ENCODE data around the gene MYO1B.
"Not testable (repeated sequence)": the region's sequence is repeated elsewhere in the genome, so short reads cannot be mapped to it uniquely, and the experiment has no call there.

The MYO1B gene

DNA sequence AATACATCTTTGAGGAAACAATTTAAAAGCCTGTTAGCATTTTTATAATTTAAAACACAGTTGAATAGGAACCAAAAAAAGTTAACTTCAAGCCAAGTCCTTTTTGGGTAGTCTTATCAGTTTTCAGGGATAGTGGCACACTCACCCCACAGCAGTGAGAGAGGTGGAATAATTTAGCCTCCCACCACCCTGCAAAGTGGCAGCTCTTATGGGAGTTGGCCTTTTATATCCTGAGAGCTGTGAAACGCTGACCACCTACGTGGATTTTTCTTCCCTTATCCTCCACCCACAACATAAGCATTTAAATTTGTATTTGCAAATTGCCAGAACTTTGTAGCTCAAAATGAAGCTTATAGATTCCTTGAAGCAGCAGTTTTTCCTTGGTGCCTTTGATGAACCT lies 167.1 kb downstream of the MYO1B start:
- no peak for DNase-seq

DNA sequence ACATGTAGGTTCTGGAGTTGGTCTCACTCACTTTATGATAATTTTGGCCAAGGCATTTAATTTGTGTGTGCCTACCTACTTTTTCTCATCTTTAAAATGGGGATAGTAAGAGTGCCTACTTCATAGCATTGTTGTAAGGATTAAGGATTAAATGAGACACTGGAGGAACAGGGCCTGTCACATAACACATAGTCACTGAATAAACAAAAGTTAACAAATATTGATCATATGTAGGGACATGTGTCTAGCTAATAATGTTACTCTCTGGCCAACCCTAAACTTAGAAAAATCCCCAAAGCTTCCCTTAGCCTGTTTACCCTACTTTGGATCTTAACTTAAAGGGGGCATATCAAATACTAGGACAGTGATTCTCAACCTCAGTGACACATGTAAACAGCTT lies 169.9 kb downstream of the MYO1B start:
- no peak for DNase-seq

DNA sequence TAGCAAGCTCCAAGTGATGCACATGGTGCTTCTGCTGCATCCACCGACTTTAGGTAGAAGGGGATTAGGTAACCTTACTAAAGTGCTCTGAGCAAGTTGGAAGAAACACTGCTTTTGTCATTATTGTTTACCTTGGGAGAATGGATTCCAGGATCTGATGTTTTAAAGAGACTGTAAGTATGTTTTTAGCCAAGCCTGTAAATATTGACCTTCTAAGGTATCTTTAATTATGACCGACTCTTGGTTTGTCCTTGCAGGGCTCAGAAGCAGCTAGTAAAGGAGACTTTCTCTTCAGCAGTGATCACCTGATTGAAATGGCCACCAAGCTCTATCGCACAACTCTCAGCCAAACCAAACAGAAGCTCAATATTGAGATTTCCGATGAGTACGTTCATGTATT lies 170.7 kb downstream of the MYO1B start:
- DNase-seq = no peak

DNA sequence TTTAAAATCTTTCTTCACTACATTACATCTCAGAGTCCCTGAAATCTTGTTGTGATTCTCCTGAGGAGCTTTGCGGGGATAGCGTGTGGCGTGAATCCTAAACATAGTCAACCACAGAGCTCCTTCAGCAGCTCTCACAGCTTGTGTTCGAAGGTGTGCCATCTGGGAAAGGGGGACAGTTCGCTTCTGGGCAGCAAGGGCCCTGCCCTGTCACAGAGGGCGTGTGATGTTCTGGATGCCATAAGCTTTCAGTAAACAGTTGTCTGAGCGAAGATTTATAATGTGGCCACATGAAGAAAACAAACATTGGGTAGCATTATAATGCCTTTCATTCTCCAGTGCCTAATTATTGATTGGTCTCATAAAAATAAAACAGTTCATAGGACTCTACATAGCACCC lies 172.5 kb downstream of the MYO1B start:
- no peak for DNase-seq

DNA sequence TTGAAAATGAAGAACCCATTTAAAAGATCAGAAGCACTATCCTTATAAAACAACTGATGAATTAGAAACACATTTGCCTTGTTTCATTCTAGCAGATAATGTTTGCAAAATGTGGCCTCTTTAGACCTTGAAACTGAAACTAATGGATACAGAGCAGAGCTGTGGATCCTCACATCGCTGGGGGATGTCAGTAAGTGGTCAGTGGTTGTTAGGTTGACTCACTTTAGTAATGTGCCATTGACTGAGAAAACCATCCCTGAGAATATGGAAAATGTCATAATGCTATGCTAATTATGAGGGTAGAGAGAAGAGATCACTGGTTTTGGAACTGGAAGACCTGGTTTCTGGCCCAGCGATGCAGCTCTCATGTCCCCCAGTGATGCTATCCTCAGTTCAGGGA lies 176.7 kb downstream of the MYO1B start:
- no peak for DNase-seq

DNA sequence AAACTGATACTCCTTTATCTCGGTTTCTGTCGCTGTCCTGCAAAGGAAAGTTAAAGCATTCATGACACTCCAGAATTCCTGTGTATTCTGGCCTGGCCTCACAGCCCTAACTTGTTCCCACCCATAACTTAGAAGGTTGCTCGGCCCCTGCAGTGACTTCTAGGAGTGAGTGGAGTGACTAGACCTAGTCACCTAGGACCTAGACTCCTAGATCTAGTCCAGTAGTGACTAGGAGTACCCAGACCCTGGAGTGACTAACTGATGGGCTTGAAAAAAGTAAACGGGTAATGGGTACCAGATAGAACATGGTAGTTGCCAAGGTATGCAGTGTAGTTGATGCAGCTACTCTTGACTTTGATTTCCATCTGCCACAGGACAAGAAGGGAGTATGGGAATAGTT lies 181.8 kb downstream of the MYO1B start:
- no peak for DNase-seq

DNA sequence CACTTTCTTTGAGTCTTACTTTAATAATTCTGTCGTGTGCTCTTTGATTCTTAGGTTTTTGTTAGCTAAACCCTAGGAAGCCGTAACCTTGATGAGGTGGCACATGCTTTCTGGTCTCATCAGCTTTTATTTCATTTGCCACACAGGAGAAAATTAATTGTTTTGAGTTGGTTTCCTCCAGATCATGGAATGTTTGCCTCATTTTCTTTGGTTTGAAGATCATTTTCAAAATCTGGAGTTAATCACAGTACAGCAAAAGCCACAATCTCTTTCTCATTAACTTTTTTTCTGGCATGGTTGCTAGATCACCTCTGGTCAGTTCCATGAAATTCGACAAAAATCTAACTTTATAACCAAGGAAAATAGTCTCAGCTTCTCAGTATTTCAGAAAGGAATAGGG lies 182.9 kb downstream of the MYO1B start:
- DNase-seq = peak; percentile 11

DNA sequence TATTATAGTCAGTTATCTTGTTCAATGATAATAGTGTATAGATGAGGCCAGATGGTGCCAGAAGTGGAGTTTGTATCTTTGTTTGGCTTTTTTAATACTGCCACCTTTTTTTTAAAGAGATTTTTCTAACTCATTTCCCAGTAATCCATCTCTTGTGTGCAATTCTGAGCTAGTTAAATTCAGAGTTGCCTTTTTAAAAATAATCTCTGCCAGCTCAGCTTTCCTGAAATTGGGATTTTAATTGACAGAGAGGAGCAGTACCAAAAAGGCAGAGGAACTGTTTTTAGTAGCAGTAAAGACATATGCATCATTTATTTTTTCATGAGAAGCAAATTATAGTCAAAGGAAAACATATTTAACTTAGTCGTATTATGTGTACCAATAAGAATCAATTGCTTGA lies 185.3 kb downstream of the MYO1B start:
- no peak for DNase-seq

DNA sequence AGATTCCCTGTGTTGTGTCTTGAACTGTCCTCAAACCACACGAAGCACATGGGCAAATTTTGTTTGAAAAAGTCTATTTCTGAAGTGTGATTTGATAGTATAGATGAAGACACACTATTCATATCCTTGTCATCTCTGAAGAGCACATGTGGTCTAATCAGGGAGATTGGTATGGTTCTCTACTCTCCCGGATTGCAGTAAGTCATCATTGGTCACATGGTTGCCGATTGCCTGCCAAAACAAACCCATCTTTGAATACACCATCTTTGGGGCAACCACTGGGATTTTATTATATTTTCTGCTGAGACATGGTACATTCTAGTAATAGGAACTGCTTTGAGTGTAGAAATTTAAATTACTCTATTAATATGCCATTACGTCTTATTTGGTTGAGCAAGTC lies 186.9 kb downstream of the MYO1B start:
- peak; percentile 15 for DNase-seq

DNA sequence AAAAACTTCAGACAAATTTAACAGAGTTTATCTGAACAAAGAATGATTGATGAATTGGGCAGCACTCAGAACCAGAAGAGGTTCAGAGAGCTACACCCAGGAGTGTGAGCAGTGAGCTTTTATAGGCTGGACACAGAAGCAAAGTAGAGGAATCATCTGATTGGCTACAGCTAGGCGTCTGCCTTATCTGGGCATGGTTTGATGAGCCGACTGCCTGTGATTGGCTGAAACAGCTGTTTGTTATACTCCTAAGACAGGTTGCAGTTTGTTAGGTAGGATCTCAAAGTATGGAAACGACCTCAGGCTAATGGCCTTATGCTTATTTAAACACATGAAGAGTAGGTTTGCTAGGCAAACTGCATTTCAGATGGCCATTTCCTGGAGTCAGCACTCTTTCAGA lies 188.9 kb downstream of the MYO1B start:
- no peak for DNase-seq

DNA sequence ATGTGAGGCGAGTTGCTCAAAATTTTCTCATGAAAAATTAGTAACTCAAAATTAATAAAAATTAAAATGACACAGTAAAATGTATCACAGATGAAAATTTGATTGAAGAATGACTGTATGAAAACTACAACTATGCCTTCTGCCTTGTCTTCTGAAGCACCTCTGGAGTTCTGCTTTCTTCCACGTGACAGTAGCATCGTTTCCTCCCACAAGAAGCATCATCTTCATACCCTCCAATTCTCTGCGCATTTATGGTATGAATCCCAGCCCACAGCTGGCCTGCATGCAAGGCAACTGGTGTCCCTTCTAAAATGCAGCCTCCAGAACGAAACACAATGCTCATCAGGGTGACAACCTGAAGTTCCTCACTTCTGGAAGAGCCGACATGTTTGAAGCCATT lies 189.9 kb downstream of the MYO1B start:
- no peak for DNase-seq

DNA sequence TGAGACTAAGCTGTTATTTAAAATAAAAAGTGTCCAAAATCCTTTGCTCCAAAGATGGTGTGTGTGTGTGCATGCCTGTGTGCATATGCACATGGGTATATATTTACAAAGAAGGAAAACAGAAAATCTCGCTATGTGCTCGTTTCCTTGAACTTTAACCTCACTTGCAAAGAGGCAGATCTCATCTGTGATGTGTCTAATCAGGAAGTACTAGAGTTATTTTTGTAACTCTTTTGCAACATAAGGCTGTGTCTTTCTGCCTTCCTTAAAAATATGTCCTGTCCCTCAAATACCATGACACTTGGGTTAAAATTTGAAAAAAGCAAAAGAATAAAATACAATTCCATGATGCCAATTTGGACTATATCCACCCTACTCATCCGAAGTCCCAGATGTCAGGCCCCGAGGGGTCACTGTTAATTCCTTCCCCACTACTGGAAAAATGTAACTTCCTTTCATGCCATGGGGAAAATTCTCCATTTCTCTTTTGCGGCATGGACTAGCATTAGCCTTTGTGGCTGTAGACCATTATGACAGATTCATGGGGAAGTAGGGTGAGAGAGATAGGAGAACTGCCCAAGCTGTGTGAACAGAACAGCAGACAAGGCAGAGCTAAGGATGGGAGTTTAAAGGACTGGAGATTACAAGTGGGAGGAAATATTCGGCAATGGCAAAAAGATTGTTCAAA lies 191.3 kb downstream of the MYO1B start:
- no peak for DNase-seq

DNA sequence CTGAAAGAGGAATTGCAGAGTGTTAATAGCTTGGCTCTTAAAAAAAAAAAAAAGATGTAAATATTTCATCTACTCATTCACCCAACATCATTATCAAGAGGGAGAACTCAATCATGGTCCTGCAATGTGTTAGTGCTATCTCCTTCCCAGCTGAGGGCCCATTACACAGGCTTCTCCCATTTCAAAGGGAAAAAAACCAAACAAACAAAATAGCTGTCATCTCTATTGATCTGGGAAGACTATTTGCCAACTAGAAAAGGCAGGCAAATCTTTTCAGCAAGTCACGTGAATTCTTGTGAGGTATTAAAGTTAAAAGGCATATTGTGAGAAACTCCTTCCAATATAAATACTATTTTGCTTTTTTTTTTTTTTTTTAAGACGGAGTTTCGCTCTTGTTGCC lies 194.3 kb downstream of the MYO1B start:
- no peak for DNase-seq

DNA sequence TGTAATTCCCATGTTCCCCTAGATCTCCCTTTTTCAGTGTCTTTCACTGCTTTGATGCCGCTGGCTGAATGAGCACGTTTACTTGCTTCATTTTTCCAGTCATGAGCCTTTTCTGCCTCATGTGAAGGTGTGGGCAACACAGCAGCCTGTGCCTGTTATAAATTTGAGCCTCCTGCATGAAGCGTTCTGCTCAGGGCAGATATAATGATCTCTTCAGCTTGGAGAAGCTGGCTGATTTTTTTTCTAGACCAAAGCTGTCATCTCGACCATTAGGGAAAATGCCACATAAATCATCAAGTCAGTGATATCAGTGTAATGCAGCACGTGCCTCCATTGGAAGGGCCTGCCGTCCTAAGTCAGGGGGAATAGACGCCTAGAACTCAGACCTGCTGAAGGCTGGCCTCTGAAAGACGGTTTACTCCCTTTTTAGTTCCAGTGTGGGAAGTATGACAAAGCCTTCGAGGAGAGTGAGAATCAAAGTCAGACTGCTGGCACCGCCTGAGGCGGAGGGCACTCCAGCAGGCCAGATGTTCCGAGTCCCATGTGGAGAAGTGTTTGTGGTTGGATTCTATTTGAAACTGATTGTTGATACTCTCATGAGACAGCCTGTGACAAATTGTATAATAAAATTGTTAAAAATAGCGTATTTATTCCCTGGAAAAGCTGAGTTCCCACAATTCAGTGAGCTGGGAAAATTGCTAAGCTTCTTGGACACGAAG lies 196.5 kb downstream of the MYO1B start:
- peak; percentile 59 for DNase-seq

DNA sequence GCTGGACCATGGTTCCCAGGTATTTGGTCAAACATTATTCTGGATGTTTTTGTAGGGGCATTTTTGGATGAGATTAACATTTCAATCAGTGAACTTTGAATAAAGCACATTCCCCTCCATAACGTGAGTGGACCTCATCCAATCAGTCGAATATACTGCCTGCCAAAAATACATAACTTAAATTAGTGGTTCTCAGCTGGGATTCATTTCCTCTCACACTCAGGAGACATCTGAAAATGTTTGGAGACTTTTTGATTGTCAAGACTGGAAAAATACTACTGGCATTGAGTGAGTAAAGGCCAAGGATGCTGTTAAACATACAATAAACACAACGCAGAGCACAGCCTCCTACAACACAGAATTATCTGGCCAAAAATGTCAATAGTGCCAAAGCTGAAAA lies 198.2 kb downstream of the MYO1B start:
- DNase-seq = peak; percentile 28

DNA sequence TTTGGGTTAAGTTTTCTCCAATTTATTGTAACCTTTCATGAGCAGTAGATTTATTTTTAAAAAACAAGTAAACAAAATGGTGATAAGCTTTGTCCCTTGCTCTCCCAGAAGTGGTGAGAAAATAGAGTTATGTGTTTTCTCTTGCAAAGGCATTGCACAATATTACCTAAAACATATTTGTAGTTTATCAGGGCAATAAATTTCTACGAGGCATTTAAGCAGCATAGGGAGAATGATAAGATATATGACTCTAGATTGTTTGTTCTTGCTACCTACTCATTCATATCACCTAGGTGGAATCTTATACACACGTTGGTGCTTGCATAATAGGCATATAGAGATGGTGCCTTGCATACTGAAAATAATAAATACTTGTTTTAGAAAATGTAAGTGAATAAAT lies 201.7 kb downstream of the MYO1B start:
- DNase-seq = no peak

DNA sequence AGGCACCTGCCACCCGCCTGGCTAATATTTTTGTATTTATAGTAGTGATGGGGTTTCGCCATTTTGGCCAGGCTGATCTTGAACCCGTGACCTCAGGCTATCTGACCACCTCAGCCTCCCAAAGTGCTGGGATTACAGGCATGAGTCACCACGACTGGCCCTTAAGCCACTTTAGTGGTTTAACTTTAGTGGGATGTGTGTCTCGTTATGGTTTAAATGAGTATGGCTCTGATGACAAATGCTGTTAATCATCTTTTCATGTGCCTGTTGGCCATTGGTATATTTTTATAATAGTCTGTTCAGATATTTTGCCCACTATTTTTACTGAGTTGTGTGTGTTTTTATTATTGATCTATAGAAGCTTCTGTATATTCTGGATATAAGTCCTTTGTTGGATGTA lies 205.9 kb downstream of the MYO1B start:
- no peak for DNase-seq

DNA sequence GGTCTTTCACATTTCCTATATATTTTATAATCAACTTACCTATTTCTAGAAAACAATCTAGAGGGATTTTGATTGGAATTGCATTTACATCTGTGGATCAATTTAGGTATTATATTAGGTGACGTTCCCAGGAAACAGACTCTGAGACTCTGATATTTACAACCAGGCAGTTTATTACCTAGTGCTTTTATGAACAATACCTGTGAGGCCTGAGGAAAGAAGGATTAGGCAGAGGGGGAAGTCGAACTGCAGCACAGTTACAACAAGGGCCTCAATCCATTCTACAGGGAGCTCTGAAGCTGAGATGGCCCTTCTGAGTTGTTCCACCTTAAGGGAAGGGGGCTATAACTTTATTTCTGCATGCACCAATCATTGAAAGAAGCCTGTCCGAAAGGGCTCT lies 206.9 kb downstream of the MYO1B start:
- no peak for DNase-seq

DNA sequence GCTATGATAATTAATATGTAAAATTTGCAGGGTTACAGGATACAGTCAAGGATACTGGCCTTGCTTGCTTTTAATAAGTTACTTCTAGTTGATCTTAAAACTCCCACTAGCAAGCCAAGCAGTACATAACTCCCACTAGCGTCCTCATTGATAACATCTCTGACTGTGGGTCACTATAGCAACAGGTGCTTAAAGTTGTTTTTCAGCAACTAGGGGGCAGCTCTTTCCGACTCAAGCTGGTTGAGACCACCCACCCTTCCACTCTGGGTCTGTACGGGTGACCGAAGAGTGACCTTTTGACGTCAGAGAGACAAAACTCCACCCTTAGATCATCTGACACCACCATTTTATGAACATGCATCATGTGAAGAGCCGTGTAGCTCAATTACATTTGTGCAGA lies 208.6 kb downstream of the MYO1B start:
- no peak for DNase-seq

DNA sequence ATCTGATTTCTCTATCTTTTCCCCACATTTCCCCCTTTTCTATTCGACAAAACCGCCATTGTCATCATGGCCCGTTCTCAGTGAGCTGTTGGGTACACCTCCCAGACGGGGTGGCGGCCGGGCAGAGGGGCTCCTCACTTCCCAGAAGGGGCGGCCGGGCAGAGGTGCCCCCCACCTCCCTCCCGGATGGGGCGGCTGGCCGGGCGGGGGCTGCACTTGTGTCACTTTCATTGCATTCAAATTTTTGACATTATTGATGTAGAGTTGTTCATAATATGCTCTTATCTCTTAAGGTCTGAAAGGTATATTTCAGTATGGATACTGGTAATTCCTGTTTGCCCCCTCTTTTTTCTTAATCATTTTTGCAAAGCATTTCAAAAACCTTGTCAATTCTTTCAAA lies 211.3 kb downstream of the MYO1B start:
- DNase-seq = not testable (repeated sequence)

DNA sequence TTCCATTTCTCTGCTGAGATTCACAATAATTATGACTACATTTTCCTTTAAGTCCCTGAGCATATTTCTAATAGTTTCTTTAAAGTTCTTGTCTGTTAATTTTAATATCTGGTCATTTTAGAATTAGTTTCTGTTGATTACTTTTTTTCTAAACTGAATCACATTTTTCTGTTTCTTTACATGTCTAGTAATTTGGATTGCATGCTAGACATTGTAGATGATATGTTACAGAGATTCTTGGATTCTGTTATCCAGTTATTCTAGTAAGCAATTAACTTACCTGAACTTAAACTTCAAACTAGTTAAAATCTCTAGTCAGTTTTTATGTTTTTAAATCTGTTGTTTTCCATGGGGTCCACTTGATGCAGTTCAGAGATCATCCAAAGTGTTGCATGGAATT lies 214.0 kb downstream of the MYO1B start:
- no peak for DNase-seq

DNA sequence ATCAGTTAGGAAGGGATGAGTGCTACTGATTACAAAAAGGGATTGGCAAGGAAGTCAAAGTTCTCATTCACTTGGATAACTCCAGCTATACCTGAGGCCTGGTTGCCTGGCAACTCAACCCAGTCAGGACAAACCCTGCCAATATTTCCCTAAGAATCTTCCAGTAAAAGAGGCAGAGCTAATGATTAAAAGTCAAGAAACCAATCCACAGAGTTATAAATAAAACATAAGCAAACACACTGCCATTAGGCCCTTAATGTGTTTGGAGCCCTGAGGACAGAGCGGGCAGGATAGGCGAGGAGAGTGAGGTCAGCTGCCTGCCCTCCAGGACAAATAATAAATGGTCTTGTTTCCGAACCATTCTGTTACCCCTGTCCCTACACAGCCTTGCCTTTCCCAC lies 217.2 kb downstream of the MYO1B start:
- DNase-seq = no peak

DNA sequence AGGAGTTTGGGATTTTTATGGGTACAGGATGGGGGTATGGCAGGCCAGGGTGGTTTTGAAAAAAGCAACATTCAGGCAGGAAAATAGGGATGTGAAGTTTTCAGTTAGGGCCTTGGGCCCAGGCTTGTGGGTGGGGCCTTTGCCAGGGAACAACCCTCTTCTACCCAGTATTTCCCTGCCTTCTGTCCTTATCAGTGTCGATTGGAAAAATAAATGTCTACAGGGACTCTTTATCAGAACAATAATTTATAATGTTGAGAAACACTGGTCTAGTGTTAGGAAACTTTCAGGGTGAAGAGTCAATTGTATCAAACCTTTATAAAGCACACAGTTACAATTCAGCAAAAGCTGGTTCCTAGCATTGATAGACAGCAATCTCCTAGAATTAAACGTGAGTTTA lies 218.6 kb downstream of the MYO1B start:
- DNase-seq = no peak

DNA sequence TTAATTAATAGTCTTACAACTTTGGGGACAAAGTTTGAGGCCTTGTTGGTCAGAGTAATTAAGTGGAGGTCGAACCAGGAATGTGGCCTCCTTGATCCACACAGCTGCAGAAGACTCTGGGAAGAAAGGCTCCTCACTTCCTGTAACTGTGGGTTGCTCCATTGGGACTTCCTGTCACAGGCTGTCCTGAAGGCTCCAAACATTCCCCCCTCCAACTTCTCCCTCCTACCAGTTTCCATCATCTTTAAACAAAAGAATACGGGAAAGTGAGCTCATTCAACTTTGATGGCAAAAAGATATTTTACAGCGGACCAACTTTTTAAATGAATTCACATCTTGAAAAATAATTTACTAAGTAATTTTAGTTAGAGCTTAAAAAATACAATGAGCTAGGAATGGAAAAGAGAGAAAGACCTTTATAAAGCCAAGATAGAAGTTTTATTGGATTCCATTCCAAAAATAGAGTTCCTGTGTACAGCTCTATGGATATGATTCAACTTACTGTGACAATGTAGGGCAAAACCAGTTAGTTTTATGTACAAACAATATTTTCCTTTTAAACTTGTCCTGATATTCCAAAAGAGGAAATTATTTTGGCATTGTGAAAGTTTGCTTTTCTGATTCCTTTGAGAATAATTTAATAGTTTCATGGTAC lies 220.7 kb downstream of the MYO1B start:
- no peak for DNase-seq

Measured in fibroblast of skin of scalp (primary cell).